Limb (tissue), 2 donors: Measurements from ENCODE around the gene S100A16.
"Not testable (repeated sequence)": the region's sequence is repeated elsewhere in the genome, so short reads cannot be mapped to it uniquely, and the experiment has no call there.

Experiments used
- DNase-seq, 2 donors: peaks; one replicate each; pipeline ENCODE4 v3.0.0-alpha.2; 2016; ENCODE audit errors: extremely low spot score in 2 of 2

S100A16 gene

DNA sequence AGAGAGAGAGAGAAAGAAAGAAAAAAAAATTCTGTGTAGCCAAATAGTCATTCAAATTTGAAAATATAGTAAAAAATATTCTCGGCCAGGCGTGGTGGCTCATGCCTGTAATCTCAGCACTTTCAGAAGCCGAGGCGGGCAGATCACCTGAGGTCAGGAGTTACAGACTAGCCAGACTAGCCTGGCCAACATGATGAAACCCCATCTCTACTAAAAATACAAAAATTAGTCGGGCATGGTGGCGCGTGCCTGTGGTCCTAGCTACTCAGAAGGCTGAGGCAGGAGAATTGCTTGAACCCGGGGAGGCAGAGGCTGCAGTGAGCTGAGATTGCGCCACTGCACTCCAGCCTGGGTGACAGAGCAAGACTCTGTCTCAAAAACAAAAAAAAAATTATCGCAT is 24.9 kb downstream of the S100A16 start:
- not testable (repeated sequence) for DNase-seq

DNA sequence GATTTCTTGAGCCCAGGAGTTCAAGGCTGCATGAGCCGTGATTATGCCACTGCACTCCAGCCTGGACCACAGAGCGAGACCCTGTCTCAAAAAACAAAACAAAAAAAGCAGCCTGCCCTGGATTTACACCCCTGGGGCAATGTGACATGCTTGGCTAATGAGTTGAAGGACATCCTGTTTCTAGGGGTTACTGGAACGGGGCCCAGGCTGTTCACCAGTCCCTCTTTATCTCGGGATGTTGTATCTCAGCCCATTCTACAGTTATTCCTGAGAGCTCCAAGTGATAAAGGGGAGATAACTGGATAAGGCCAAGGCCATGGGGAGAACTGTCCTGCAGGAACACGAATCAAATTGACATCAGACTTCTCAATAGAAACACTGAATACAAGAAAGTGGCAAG is 25.6 kb downstream of the S100A16 start:
- no peak for DNase-seq

DNA sequence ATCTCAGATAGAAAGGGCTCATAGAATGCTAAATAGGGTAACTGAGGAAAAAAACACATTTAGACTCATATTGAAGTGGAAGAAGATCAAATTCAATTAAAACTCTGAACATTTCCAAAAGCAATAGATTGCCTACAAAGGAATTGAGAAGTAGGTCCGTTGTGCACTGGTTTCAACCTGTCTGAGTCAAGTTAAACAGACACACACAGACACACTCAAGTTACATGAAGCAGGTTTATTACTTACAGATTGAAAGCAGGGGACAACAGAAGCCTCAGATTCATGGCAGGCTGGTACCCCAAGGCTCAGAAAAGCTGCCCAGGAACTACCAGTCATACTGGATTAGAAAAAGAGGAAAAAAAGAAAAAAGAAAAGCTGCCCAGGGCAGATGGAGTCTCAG is 26.6 kb downstream of the S100A16 start:
- no peak for DNase-seq

DNA sequence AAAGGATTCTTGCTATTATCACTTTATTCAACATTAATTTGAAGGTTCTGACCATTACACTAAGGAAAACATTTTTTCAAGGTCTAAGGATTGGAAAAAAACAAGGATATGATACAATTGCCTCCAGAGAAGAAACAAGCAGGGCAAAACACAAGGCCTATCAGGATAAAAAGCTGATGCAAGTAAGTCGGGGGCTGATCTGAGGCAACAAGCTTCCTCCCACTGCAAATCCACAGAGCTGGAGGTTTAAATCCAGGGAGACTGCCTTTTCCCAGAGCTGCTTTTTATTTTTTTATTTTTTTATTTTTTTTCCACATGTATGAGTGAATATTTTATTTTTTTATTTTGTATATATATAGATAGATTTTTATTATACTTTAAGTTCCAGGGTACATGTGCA is 27.9 kb downstream of the S100A16 start:
- DNase-seq = no peak

DNA sequence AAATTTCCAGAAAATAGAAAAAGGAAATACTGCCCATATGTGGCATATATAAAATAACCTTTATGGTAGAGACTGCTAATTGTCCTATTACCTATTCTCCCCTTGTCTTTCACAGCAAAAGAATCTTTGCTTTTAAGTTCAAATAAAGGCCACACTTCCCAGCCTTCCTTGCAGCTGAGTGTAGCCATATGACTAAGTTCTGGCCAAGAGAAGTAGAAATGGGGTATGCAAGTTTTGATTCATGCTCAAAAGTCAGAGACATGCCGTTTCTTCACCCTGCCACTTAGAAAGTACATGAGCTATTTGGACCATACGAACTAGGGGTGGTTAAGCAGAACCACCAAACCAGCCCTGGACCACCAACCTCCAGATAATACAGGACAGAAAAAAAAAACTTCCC is 29.0 kb downstream of the S100A16 start:
- no peak for DNase-seq

DNA sequence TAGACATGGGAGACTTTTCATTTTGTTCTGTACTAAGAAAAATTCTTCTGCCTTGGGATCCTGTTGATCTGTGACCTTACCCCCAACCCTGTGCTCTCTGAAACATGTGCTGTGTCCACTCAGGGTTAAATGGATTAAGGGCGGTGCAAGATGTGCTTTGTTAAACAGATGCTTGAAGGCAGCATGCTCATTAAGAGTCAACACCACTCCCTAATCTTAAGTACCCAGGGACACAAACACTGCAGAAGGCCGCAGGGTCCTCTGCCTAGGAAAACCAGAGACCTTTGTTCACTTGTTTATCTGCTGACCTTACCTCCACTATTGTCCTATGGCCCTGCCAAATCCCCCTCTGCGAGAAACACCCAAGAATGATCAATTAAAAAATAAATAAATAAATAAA is 29.4 kb downstream of the S100A16 start:
- not testable (repeated sequence) for DNase-seq

DNA sequence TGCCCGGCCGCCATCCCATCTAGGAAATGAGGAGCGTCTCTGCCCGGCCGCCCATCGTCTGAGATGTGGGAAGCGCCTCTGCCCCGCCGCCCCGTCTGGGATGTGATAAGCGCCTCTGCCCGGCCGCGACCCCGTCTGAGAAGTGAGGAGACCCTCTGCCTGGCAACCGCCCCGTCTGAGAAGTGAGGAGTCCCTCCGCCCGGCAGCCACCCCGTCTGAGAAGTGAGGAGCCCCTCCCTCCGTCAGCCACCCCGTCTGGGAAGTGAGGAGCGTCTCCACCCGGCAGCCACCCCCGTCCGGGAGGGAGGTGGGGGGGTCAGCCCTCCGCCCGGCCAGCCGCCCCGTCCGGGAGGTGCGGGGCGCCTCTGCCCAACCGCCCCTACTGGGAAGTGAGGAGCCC is 30.1 kb downstream of the S100A16 start:
- DNase-seq = not testable (repeated sequence)

DNA sequence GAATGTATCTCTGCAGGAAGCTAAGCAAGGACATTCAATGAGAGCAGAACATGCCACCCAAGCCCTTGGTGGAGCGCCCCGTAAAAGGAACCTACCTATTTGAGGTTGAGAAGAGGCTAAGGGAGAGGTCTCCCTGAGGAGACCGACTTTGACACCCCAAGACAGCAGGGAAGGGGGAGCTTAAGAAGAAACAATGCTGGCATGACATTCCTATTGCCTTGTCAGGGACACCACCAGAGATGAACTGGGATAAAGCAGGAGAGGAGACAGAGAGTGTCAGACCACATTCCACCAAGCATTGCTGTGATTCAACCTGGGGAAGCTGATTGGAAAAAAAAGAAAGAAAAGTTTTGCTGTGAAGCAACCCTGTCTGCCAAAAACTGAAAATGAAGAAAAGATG is 34.0 kb downstream of the S100A16 start:
- DNase-seq = no peak

DNA sequence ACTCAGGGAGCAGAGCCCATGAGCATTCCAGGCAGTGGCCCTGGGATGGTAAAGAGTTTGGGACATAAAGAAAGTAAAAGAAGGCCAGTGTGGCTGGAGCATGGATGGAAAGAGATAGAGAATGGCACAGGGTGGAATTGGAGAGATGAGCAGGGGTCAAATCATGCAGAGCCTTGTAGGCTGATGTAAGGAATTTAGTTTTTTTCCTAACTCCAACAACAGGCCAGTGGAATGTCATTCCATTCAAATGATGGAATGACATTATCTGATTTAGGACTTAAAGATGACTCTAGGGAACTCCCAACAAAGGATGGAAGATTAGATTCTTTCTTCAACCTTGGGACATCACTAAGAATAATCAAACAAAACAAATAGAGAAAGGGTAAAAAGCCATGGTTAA is 34.4 kb downstream of the S100A16 start:
- no peak for DNase-seq

DNA sequence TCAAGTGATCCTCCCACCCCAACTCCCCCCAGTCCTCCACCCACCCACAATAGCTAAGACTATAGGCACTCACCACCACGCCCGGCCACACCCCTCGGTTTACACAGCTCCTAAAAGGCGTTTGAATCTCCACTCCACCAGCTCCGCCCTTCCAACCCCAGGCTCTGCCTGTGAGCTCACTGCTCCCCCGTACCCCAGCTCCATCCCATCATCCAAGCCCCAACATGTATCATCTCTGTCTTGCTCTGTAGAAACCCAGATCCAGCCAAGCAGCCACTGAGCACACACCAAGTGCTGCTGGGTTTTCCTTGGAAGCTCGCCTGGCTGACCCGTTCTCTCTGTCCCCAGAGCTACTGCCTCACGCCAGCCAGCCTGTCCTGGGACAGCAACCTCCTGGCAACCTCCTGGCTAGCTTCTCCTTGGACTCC is 35.3 kb downstream of the S100A16 start:
- no peak for DNase-seq

DNA sequence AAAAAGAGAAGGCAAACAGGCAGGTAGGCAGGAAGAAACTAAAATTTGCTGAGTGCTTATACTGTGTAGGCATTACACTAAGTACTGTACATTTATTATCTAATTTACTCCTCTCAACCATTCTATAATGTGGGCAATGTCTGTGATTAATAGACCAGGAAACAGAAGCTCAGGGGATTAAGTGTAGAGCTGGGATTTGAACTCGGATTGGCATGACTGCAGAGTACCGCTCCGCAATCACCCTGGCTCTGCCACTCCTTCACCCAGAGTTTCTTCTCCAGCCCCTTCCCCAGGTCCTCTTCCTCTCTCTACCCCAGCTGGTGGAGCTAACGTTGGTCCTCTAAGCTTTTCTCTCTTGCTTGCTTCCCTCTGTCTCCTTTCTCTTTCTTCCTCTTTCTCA is 35.8 kb downstream of the S100A16 start:
- DNase-seq = no peak

DNA sequence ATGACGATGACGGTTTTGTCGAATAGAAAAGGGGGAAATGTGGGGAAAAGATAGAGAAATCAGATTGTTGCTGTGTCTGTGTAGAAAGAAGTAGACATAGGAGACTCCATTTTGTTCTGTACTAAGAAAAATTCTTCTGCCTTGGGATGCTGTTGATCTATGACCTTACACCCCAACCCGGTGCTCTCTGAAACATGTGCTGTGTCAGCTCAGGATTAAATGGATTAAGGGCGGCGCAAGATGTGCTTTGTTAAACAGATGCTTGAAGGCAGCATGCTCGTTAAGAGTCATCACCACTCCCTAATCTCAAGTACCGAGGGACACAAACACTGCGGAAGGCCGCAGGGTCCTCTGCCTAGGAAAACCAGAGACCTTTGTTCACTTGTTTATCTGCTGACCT is 37.4 kb downstream of the S100A16 start:
- not testable (repeated sequence) for DNase-seq

DNA sequence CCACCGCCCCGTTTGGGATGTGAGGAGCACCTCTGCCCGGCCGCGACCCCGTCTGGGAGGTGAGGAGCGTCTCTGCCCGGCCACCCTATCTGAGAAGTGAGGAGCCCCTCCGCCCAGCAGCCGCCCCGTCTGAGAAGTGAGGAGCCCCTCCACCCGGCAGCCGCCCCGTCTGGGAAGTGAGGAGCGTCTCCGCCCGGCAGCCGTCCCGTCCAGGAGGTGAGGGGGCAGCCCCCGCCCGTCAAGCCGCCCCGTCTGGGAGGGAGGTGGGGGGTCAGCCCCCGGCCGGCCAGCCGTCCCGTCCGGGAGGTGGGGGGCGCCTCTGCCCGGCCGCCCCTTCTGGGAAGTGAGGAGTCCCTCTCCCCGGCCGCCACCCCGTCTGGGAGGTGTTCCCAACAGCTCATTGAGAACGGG is 37.9 kb downstream of the S100A16 start:
- not testable (repeated sequence) for DNase-seq

DNA sequence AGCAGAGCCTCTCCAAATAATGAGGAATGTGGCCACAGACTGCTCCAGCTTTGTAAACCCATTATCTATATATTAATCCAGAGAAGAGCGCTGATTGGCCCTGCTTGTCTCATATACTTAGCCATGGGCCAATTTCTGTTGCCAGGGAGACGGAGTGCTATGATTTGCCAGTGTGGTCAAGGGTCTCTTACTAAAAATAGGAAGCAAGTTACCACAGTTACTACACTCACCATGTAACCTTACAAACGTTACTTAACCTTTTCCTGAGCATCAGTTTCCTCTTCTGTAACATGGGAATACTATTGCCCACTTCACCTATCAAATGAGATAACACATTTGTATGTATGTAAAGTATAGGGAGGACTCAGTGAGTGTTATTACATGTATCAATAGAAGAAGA is 39.6 kb downstream of the S100A16 start:
- no peak for DNase-seq

DNA sequence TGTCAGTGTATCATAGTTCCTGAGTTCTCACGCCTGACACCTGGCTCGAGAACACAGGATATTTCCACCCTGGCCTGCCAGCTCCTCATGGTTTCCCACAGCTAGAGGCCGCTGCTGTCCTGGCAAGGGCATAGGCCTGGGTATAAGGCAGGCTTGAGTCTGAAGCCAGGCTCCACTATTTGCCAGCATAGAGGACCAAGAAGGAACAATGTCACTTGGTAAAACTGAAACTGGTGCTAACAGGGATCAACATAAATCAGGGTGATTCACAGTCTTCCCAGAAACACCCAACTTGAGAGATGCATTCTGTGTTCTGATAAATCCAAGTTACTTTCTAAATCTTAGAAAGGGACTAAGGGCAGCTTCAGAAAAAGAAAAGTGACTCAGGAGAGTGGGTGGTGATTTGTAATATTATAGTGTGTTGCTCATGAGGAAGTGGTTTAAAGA is 40.3 kb downstream of the S100A16 start:
- peak in 1 of 2 donors; percentile 59 for DNase-seq

DNA sequence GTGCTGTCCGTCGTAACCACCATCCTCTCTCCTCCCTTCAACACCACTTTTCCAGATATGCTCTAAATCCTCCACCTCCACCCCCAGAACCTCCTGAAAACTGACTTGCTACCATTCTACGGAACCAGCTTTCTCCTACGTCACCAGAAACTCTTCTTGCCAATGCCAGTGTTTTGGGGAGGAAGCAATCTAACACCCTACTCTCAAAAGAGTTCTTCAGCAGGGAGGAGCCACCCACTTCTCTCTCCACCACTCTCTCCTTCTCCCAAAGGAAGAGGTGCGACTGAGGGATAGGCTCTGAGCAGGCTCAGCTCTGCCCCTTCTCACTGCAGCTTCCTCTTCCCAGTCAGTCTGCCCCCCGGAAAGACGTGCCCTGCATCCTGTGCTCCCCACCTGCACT is 41.2 kb downstream of the S100A16 start:
- no peak for DNase-seq

DNA sequence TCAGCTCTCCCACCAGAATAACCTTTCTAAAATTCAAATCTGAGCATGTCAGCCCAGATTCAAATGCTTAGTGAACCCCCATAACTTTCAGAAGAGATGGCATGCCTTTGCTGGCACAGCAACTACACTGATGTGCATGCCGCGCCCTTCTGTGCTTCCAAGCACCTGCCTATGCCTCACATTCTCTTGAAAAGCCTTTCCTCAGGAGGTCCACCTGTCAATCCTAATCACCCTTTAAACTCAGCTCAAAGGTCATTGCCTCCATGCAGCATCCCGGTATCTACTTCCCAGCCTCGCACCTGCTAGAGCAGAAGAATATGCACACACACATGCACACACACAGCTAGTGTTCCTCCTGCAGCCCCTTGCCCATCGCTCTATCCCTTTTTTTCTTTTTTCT is 42.1 kb downstream of the S100A16 start:
- DNase-seq = no peak

DNA sequence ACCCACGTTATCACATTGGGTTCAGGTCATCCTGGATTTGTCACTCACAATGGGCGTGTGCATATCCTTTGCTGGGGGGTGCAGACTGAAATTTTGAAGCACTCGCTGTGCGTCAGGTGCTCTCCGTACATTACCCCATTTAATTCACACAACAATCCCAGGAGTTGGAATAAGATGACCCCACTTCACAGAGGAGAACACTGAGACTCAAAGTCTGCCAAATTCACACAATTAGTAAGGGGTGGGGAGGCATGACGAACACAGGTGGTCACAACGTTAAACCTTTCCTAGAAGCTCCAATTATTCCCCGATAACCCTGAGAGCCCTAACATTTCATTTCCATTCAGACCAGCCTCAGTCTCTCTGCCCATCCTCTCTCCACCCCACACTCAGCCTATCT is 43.5 kb downstream of the S100A16 start:
- DNase-seq = no peak

DNA sequence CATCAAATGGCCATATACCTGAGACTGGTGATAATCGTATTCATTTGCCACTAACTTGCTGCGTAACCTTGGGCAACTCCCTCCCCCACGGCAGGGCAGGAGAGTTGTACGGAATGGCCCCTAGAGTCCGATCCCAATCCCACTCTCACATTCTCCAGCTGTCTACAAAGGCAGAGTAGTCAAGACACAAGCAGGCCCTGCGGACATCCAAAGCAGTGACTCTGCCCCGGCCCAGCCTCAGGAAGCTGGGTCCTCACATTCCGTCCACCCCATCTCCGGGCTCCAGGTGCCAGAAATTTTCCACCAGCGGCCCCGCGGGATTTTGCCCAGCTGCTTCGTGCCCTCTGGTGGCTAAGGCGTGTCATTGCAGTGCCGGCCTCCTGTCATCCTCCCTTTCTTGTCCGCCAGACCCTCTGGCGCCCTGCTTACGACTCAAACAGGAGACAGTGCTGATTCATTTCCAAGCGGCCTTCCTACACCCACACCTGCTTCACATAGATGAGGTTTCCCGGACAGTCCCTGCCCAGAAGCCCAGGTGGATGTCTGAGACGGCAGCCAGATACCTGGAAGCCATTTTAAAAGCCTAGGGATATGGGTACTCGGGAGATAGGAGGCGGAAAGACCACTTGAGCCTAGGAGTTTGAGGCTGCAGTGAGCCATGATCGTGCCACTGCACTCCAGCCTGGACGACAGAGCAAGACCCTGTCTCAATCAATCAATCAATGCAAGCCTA is 44.4 kb downstream of the S100A16 start:
- DNase-seq = peak; percentile 93

DNA sequence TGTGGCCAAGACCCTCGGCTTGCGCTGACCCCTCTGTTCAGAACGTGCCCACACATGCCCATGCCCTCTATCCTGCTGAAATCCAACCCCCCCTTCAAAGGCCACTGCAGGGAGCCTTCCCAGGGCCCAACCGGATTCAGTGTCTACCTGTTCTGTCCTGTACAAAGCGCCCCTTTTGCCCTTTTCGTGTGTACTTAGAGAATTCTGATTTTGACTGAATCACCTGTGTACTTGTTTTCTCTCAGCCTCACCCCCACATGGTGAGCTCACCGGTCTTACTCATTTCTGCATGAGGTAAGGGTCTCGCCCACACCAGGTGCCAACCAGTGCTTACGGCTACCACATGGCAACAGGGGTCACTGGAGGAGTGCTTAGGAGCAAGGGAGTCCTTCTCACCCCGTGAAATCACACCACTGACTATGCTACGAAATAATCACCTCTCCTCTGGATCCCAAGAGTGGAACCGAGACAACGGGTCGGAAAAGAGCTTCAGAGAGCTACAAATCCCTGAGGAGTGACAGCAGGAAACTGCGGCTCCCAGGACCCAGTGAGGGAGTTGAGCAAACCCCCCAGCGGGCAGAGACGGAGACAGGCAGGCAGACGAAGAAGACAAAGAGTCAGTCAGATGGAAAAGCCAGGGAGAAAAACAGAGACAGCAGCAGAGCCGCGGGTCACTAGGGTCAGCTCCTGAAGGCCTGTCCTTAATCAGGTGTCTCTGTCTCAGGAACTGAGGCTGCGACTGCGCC is 45.1 kb downstream of the S100A16 start:
- no peak for DNase-seq

DNA sequence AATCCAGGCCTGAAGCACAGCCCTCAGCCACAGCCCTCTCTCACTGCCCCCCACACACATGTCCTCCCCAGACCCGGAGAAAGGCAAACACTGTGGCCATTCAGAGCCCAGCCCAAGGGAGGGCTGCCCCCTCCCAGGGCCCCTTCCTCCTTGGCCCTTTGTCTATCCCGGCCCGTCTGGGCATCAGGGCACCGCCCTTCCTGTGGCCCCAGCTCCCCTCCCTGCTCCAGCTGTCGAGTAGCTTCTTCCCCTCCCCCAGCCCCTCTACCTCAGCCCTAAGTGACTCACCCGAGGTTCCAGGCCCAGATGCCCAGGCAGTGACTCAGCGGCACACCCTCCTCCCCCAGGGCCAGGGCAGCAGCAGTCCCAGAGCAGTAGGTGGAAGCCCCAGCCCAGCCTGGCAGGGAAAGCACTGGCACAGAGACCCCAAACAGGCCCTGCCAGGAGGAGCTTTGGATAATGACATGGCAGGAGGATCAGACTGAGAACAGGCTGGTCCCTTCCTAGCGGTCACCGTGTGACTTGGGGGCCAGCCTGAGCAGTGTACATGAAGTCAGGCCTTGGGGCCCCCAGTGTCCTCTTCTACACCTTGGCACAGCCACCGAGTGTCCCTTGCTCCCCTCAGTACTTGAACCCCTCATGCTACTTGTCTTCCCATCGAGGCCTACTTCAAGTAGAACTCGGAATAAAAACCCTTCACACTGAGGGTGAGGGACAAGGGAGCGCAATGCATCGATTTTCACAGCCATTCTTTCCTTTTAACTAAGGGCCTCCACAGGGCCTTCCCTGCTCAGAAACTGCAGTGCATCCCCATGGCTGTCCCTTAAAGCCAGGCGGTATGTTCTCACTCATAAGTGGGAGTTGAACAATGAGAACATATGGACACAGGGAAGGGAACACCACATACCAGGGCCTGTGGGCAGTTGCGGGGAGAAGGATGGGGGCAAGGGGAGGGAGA is 46.2 kb downstream of the S100A16 start:
- peak; percentile 82 to 85 for DNase-seq
